Upper lobe of right lung (tissue), 1 donor: ENCODE measurements around the gene NDC1. TPM values are rescaled to one million over a fixed set of nuclear protein-coding genes. Genes with fewer than 3 reads are reported as not detected.
"Not testable (repeated sequence)": the region's sequence is repeated elsewhere in the genome, so short reads cannot be mapped to it uniquely, and the experiment has no call there.

Experiments used
- ATAC-seq: fragments of 200-7000 bp; cut with Tn5 transposase; one replicate; pipeline ENCODE4 v1.9.1; 2020; ENCODE audit warnings: mild to moderate bottlenecking, moderate library complexity
- DNase-seq: peaks from one replicate; pipeline ENCODE4 v3.0.0-alpha.2; 2020
- H3K27ac ChIP-seq: fragments of 200-600 bp; one replicate; pipeline ENCODE4 v1.8.0; 2022
- H3K27me3 ChIP-seq: fragments of 200-600 bp; one replicate; pipeline ENCODE4 v1.8.0; 2022; ENCODE audit warnings: mild to moderate bottlenecking
- H3K36me3 ChIP-seq: fragments of 200-600 bp; one replicate; pipeline ENCODE4 v1.8.0; 2022
- H3K4me1 ChIP-seq: fragments of 200-600 bp; one replicate; pipeline ENCODE4 v1.8.0; 2022
- H3K4me3 ChIP-seq: fragments of 200-600 bp; one replicate; pipeline ENCODE4 v1.8.0; 2022; ENCODE audit warnings: mild to moderate bottlenecking
- H3K9me3 ChIP-seq: fragments of 200-600 bp; one replicate; pipeline ENCODE4 v1.8.0; 2022
- CTCF ChIP-seq: fragments of 200-600 bp; IDR thresholded peaks from one replicate; pipeline ENCODE4 v1.8.0; 2022; ENCODE audit warnings: antibody characterized with exemption
- intact Hi-C: fragments of 100-400 bp; cut with DNase I; formaldehyde crosslinking; loops from one replicate; pipeline ENCODE4 v1.11.0; 2022
- long read RNA-seq: library from polyadenylated mRNA; unstranded; transcript quantifications from one replicate; pipeline ENCODE4 v2.0.0, GENCODE V29; 2021
- total RNA-seq: library from RNA; stranded (reverse); fragmentation: NEBNext Ultra II Directional; extraction: Animal tissue kit (Norgen Biotek cat#: 25700); gene quantifications from one replicate; pipeline ENCODE4 v1.2.1, GENCODE V29; 2021
- donor health status: DM: no; HTN: yes; CAD: no; lungs with severe emphysema.

NDC1 gene, protein sequence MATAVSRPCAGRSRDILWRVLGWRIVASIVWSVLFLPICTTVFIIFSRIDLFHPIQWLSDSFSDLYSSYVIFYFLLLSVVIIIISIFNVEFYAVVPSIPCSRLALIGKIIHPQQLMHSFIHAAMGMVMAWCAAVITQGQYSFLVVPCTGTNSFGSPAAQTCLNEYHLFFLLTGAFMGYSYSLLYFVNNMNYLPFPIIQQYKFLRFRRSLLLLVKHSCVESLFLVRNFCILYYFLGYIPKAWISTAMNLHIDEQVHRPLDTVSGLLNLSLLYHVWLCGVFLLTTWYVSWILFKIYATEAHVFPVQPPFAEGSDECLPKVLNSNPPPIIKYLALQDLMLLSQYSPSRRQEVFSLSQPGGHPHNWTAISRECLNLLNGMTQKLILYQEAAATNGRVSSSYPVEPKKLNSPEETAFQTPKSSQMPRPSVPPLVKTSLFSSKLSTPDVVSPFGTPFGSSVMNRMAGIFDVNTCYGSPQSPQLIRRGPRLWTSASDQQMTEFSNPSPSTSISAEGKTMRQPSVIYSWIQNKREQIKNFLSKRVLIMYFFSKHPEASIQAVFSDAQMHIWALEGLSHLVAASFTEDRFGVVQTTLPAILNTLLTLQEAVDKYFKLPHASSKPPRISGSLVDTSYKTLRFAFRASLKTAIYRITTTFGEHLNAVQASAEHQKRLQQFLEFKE
- 7.7 TPM for total RNA-seq
- long read RNA-seq, full-length matches to known transcripts: 9 of 12 reads
- long read RNA-seq, partial matches to known transcripts: 0 of 12 reads
- long read RNA-seq, other reads (novel, unspliced or antisense): 3 of 12 reads

GRCh38 chr1:53837924-53838653 is at the start of gene NDC1:
Gene NDC1, minus strand, starts transcription at chr1:53838296. Its CDS starts 35 bp downstream, at chr1:53838261.
- DNase-seq (peak; percentile 95), ATAC-seq (peak; percentile 99)
- intact Hi-C loops: no loop called here
- Histone ChIP-seq H3K4me1 (peaks cover 10% of the 10 kb centered on the region), H3K36me3 (no peaks in the 10 kb centered on the region), H3K9me3 (no peaks in the 10 kb centered on the region), H3K4me3 (peak within 1 kb of the TSS; percentile 84), H3K27me3 (no peaks in the 10 kb centered on the region), H3K27ac (peak within 1 kb of the TSS; percentile 98)
- no peak for TF ChIP-seq CTCF

DNA sequence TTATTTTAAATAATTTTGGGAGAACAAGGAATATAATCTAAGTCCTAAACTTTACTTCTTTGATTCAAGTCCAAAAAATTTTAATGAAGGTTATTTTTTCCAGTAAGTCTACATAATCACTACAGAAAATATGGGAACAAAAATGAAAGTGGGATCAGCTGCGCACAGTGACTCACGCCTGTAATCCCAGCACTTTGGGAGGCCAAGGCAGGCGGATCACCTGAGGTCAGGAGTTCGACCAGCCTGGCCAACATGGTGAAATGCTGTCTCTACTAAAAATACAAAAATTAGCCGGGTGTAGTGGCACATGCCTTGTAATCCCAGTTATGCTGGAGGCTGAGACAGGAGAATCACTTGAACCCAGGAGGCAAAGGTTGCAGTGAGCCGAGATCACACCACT is 45.5 kb upstream of the NDC1 start:
- intact Hi-C loops, ATAC-seq, H3K27ac ChIP-seq: not testable (repeated sequence)

DNA sequence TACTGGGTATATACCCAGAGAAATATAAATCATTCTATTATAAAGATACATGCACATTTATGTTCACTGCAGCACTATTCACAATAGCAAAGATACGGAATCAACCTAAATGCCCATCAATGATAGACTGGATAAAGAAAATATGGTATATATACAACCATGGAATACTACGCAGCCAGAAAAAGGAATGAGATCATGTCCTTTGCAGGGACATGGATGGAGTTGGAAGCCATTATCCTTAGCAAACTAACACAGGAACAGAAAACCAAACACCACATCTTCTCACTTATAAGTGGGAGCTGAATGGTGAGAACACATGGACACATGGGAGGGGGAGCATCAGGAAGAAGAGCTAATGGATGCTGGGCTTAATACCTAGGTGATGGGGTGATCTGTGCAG is 43.8 kb upstream of the NDC1 start:
- H3K27me3 ChIP-seq, ATAC-seq, intact Hi-C loops, H3K9me3 ChIP-seq, DNase-seq, H3K4me1 ChIP-seq, H3K4me3 ChIP-seq, H3K27ac ChIP-seq: not testable (repeated sequence)
- peaks cover 65% of the 10 kb centered on the region for H3K36me3 ChIP-seq

More for the DNA sequence above, 45.5 kb upstream of the NDC1 start:
- H3K4me3 ChIP-seq, H3K27me3 ChIP-seq, H3K9me3 ChIP-seq, H3K4me1 ChIP-seq, DNase-seq: not testable (repeated sequence)
- peaks cover 61% of the 10 kb centered on the region for H3K36me3 ChIP-seq

DNA sequence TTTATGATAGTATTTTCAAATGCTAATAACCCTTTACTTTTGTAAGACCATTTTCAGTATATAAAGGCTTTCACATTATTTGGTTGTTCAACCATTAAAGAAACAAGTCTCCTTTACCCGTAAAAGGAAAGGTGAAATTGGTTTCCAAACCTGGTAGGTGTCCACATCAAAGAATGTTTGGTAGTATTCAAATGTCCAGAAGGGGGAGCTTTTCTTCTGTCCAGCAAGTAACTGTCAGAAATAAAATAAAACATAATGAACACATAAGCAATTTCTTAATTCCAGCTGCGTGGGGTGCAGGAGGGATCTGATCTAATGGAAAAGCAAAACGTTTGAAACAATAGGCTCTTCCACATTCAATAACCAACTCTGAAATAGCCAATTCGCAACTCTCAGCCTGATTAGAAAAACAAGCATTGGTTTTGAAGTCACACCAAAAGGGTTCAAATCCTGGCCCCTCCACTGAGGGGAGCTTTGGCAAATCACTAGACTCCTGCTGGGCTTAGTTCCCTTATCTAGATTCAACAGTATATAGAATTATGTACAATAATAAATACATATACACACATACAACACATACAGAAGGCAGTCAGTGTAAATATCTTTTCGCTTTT is 40.5 kb upstream of the NDC1 start:
- intact Hi-C loops: no loop called here
- no peak overlapping the region for H3K4me3 ChIP-seq
- H3K36me3 ChIP-seq: peaks cover 66% of the 10 kb centered on the region
- H3K27ac ChIP-seq: no peak overlapping the region
- no peak for DNase-seq
- H3K9me3 ChIP-seq: no peaks in the 10 kb centered on the region
- H3K4me1 ChIP-seq: no peaks in the 10 kb centered on the region
- TF ChIP-seq CTCF: peak; percentile 60
- H3K27me3 ChIP-seq: no peaks in the 10 kb centered on the region
- ATAC-seq: peak; percentile 31

- ATAC-seq, H3K4me3 ChIP-seq, H3K27ac ChIP-seq, DNase-seq, H3K9me3 ChIP-seq, intact Hi-C loops, H3K27me3 ChIP-seq, H3K4me1 ChIP-seq: not testable (repeated sequence)
- peaks cover 76% of the 10 kb centered on the region for H3K36me3 ChIP-seq
Measured at GRCh38 chr1:53875150-53875549, 37.1 kb upstream of the NDC1 start.

DNA sequence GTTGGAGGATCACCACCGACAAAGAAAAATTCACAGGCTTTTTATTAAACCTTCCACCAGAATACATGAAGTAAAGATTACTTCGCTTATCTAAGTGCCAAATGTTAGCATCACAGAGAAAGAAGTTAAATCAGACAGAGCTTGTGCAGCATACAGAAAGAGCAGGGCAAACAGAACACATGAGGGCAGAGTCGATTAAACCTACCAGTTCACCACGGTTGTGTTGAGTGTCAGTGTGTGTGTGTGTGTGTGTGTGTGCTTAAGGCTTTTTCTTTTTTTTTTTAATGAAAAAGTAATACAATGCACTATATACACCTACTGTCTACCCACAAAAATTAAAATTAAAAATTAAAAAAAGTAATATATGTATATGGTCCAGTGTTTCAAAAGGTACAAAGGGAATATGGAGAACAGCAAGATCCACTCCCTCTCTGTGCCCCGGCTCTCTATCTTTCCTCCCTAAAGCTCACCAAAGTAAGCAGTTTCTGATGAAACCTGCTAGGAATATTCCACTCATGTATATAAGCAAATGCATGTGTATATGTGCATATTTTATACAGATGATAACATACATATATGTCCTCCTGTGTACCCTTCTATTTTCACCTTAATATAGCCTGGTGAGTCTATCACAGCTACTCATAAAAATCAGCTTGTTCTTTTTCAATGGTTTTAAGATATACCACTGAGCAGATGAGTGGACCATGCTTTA is 33.8 kb upstream of the NDC1 start:
- no peak overlapping the region for H3K4me3 ChIP-seq
- DNase-seq (no peak), ATAC-seq (no peak)
- no peaks in the 10 kb centered on the region for H3K9me3 ChIP-seq
- H3K4me1 ChIP-seq: no peaks in the 10 kb centered on the region
- H3K27me3 ChIP-seq: no peaks in the 10 kb centered on the region
- H3K27ac ChIP-seq: no peak overlapping the region
- no peak for TF ChIP-seq CTCF
- intact Hi-C loops: no loop called here
- peaks cover 82% of the 10 kb centered on the region for H3K36me3 ChIP-seq
